B cell (primary cell): Measurements from ENCODE around the gene CTAGE8. TPM values are rescaled to one million over a fixed set of nuclear protein-coding genes. Genes with fewer than 3 reads are reported as not detected.
"Not testable (repeated sequence)": the region's sequence is repeated elsewhere in the genome, so short reads cannot be mapped to it uniquely, and the experiment has no call there.

Experiments used
- ATAC-seq: fragments of 200-7000 bp; cut with Tn5 transposase; one replicate; pipeline ENCODE4 v1.10.0; 2021; ENCODE audit warnings: low read depth, mild to moderate bottlenecking, moderate number of reproducible peaks, moderate library complexity
- CTCF ChIA-PET: fragments of 350-600 bp; sonication (Branson Sonifier 250); formaldehyde crosslinking; loops from one replicate; lab custom pipeline; 2021; ENCODE audit warnings: antibody characterized with exemption, inconsistent platforms; lab: Charles Lee
- POLR2A ChIA-PET: fragments of 350-600 bp; sonication (Branson Sonifier 250); formaldehyde crosslinking; loops from one replicate; lab custom pipeline; 2021; ENCODE audit warnings: antibody characterized with exemption; lab: Charles Lee
- DNase-seq: peaks from one replicate; pipeline ENCODE4 v3.0.0; 2013
- H2AFZ ChIP-seq: 2 replicates; pipeline ENCODE4 v1.6.1; 2012; ENCODE audit warnings: mild to moderate bottlenecking, low read depth, low read length; ENCODE audit not compliant: insufficient read depth, poor library complexity, severe bottlenecking
- H3K27ac ChIP-seq, 2 donors: 1 replicate in 1 of 2; 2 replicates in 1 of 2; pipeline ENCODE4 v1.5.1; 2012 to 2013; ENCODE audit warnings: low read length in 2 of 2, mild to moderate bottlenecking in 2 of 2, moderate library complexity in 1 of 2
- H3K27me3 ChIP-seq, 4 experiments: fragments of 200-600 bp in 1 of 4; sonication (generic) in 1 of 4; replicated peaks in 1 of 4; 1 replicate in 2 of 4; 2 replicates in 2 of 4; pipeline versions ENCODE4 v1.6.1 to v1.7.0; 2013 to 2016; ENCODE audit warnings: low read length in 3 of 4, mild to moderate bottlenecking in 2 of 4, mixed read lengths in 1 of 4, moderate library complexity in 1 of 4; ENCODE audit not compliant: insufficient read depth in 4 of 4, control insufficient read depth in 3 of 4; ENCODE audit errors: control extremely low read depth in 1 of 4
- H3K36me3 ChIP-seq, 2 experiments: replicated peaks in 1 of 2; 1 replicate in 1 of 2; 2 replicates in 1 of 2; pipeline versions ENCODE4 v1.6.1 to v1.7.1; 2013; ENCODE audit warnings: low read length in 1 of 2; ENCODE audit not compliant: insufficient read depth in 2 of 2, control insufficient read depth in 1 of 2; ENCODE audit errors: control extremely low read depth in 1 of 2, extremely low read depth in 1 of 2
- H3K4me1 ChIP-seq, 2 donors: fragments of 200-600 bp in 1 of 2; sonication (generic) in 1 of 2; 1 replicate in 1 of 2; 2 replicates in 1 of 2; pipeline versions ENCODE4 v1.5.1 to v1.6.1; 2013 to 2017; ENCODE audit warnings: low read length in 2 of 2; ENCODE audit not compliant: control insufficient read depth in 2 of 2, insufficient read depth in 2 of 2
- H3K4me2 ChIP-seq: replicated peaks from 2 replicates; pipeline ENCODE3; 2012; ENCODE audit warnings: mild to moderate bottlenecking, low read depth, low read length; ENCODE audit not compliant: poor library complexity, severe bottlenecking
- H3K4me3 ChIP-seq, 5 experiments: fragments of 200-600 bp in 1 of 5; sonication (generic) in 1 of 5; 1 replicate in 3 of 5; 2 replicates in 2 of 5; pipeline versions ENCODE4 v1.5.1 to v1.7.0; 2011 to 2016; ENCODE audit warnings: low read length in 4 of 5, mild to moderate bottlenecking in 4 of 5, low read depth in 2 of 5, control low read depth in 1 of 5, moderate library complexity in 1 of 5; ENCODE audit not compliant: insufficient read depth in 1 of 5; ENCODE audit errors: control extremely low read depth in 1 of 5, extremely low read depth in 1 of 5
- H3K79me2 ChIP-seq: fragments of 200-600 bp; sonication (generic); one replicate; pipeline ENCODE4 v1.6.0; 2016; ENCODE audit warnings: low read length; ENCODE audit not compliant: control insufficient read depth, insufficient read depth
- H3K9ac ChIP-seq: fragments of 200-600 bp; sonication (generic); 2 replicates; pipeline ENCODE4 v1.6.1; 2017; ENCODE audit warnings: mild to moderate bottlenecking, low read length, moderate library complexity
- H3K9me3 ChIP-seq, 3 donors: one replicate each; pipeline versions ENCODE4 v1.6.1 to v1.7.1; 2013; ENCODE audit warnings: low read length in 2 of 3; ENCODE audit not compliant: control insufficient read depth in 2 of 3, insufficient read depth in 1 of 3; ENCODE audit errors: control extremely low read depth in 1 of 3
- H4K20me1 ChIP-seq: 2 replicates; pipeline ENCODE4 v1.6.0; 2012; ENCODE audit warnings: mild to moderate bottlenecking, low read length; ENCODE audit not compliant: insufficient read depth, control insufficient read depth, poor library complexity, severe bottlenecking
- H3K27ac Mint-ChIP-seq: one replicate; pipeline ENCODE4 v1.8.0; 2021; ENCODE audit warnings: mixed read lengths
- H3K27me3 Mint-ChIP-seq: one replicate; pipeline ENCODE4 v1.8.0; 2021; ENCODE audit warnings: mixed read lengths
- H3K4me1 Mint-ChIP-seq: one replicate; pipeline ENCODE4 v1.8.0; 2021; ENCODE audit warnings: mixed read lengths
- H3K4me3 Mint-ChIP-seq: one replicate; pipeline ENCODE4 v1.8.0; 2021; ENCODE audit warnings: mixed read lengths
- H3K9me3 Mint-ChIP-seq: one replicate; pipeline ENCODE4 v1.8.0; 2022; ENCODE audit warnings: mixed read lengths; ENCODE audit not compliant: insufficient read depth
- intact Hi-C: fragments of 100-400 bp; cut with micrococcal nuclease; formaldehyde crosslinking; loops from one replicate; pipeline ENCODE4 v1.10.0; 2022
- polyA plus RNA-seq: library from polyadenylated mRNA; depleted of rRNA; stranded (reverse); fragments of >200 nt; gene quantifications from 2 replicates; pipeline ENCODE4 v1.2.3, GENCODE V29; 2012
- total RNA-seq, 2 donors: library from RNA; stranded (reverse); fragments of 120-200 nt in 1 of 2; gene quantifications; 1 replicate in 1 of 2; 2 replicates in 1 of 2; pipeline versions ENCODE4 v1.2.3 to v1.2.4, GENCODE V29; 2013 to 2022

The CTAGE8 gene
- total and polyA plus RNA-seq, 2 donors (not counting 1 experiment from before 2014, with no cell fraction given) = 0.91 to 1.3 TPM

- H3K27me3 Mint-ChIP-seq = not testable (repeated sequence)
Measured at GRCh38 chr7:144217200-144217599, 51.9 kb downstream of the CTAGE8 start.

More at GRCh38 chr7:144217200-144217599, 51.9 kb downstream of the CTAGE8 start:
- H3K4me3 Mint-ChIP-seq, H3K27ac ChIP-seq, H2AFZ ChIP-seq, H3K27me3 ChIP-seq, H3K9me3 Mint-ChIP-seq, CTCF ChIA-PET, H3K9ac ChIP-seq, ATAC-seq, intact Hi-C loops, POLR2A ChIA-PET, H3K4me1 Mint-ChIP-seq, H3K9me3 ChIP-seq, H3K4me2 ChIP-seq, H4K20me1 ChIP-seq, H3K79me2 ChIP-seq, H3K4me3 ChIP-seq, H3K36me3 ChIP-seq, H3K27ac Mint-ChIP-seq, H3K4me1 ChIP-seq, DNase-seq: not testable (repeated sequence)

Other genes starting within 250 kb of the CTAGE8 start
- not detected in 2 replicates for gene OR2A5, start 220.3 kb downstream of the CTAGE8 start, total RNA-seq
- gene OR2A5, start 220.3 kb downstream of the CTAGE8 start, polyA plus RNA-seq = not detected in 2 replicates
- not detected in 2 replicates for gene OR2A25, start 199.5 kb downstream of the CTAGE8 start, total RNA-seq
- not detected in 2 replicates for gene OR2A25, start 199.5 kb downstream of the CTAGE8 start, polyA plus RNA-seq
- not detected in 2 replicates for gene OR2A12, start 183.0 kb downstream of the CTAGE8 start, total RNA-seq
- gene OR2A12, start 183.0 kb downstream of the CTAGE8 start, polyA plus RNA-seq = not detected in 2 replicates
- gene OR2A2, start 159.7 kb downstream of the CTAGE8 start, total RNA-seq = not detected in 2 replicates
- not detected in 2 replicates for gene OR2A2, start 159.7 kb downstream of the CTAGE8 start, polyA plus RNA-seq
- not detected in 2 replicates for gene OR2A14, start 146.1 kb downstream of the CTAGE8 start, total RNA-seq
- not detected in 2 replicates for gene OR2A14, start 146.1 kb downstream of the CTAGE8 start, polyA plus RNA-seq
- gene CTAGE4, start 85.8 kb downstream of the CTAGE8 start, total RNA-seq = not detected in 2 replicates
- gene CTAGE4, start 85.8 kb downstream of the CTAGE8 start, polyA plus RNA-seq = 0.09 and 0.12 TPM in 2 replicates
- gene ARHGEF35, start 73.5 kb downstream of the CTAGE8 start, total RNA-seq = 2.1 and 4.2 TPM in 2 replicates
- gene ARHGEF35, start 73.5 kb downstream of the CTAGE8 start, polyA plus RNA-seq = 0.34 and 0.36 TPM in 2 replicates
- 0.10 TPM in 1 of 2 replicates, not detected in the other for gene OR2A42, start 29.7 kb downstream of the CTAGE8 start, total RNA-seq
- 0.13 and 0.31 TPM in 2 replicates for gene OR2A42, start 29.7 kb downstream of the CTAGE8 start, polyA plus RNA-seq
- 1.3 and 2.7 TPM in 2 replicates for gene OR2A7, start 4.5 kb downstream of the CTAGE8 start, total RNA-seq
- gene OR2A7, start 4.5 kb downstream of the CTAGE8 start, polyA plus RNA-seq = 3.3 and 3.6 TPM in 2 replicates
- gene OR2A1, start 43.1 kb upstream of the CTAGE8 start, total RNA-seq = not detected in 2 replicates
- gene OR2A1, start 43.1 kb upstream of the CTAGE8 start, polyA plus RNA-seq = 0.31 and 0.52 TPM in 2 replicates
- 6.9 and 7.9 TPM in 2 replicates for gene ARHGEF5, start 86.1 kb upstream of the CTAGE8 start, total RNA-seq
- gene ARHGEF5, start 86.1 kb upstream of the CTAGE8 start, polyA plus RNA-seq = 6.0 and 6.8 TPM in 2 replicates
- gene NOBOX, start 134.4 kb upstream of the CTAGE8 start, total RNA-seq = not detected in 2 replicates
- not detected in 2 replicates for gene NOBOX, start 134.4 kb upstream of the CTAGE8 start, polyA plus RNA-seq